ACHN (cell line): ENCODE measurements around the gene CAMTA2.

Experiments
- DNase-seq: peaks from one replicate; pipeline ENCODE4 v3.0.0-alpha.2; 2015
- in situ Hi-C: cut with HindIII; loops from 2 replicates; pipeline ENCODE4 v1.10.0; 2017; ENCODE audit warnings: low sequenced_read_pairs, low pct_ligation_motif_present, low pct_unique_long_range_greater_than_20kb

The CAMTA2 gene

DNA sequence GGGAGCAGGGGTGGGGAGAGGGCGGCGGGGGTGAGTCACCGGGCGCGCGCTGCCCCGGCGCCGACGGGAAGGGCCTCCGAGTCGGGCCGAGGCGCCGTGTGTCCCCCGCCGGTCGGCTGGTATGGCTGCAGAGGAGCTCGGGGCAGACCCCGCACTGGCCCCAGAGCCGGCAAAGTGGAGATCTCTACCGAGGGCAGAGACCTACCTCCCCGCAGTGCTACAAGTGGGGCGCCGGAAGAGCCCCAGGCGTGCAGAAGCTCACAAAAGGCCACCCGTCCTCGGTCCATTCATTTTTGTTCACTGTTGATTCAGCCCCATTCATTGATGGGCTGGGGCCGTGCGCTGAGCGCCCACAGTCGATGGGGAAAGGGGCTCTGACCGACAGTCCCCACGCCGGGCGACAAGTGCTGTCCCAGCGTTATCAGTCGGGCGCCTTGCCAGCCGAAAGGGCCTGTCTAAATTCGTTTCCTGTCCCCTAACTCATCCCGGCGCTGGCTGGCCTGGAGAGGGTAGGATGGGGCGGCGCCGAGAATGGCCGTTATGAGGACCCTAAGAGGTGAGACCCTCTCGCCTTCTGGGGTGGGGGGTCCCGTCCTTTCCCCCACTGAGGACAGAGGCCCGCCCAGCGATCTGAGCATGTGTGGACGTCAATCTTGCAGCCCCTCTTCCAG, 37.3 kb downstream of the CAMTA2 start:
- in situ Hi-C loops = no loop called here
- no peak for DNase-seq

DNA sequence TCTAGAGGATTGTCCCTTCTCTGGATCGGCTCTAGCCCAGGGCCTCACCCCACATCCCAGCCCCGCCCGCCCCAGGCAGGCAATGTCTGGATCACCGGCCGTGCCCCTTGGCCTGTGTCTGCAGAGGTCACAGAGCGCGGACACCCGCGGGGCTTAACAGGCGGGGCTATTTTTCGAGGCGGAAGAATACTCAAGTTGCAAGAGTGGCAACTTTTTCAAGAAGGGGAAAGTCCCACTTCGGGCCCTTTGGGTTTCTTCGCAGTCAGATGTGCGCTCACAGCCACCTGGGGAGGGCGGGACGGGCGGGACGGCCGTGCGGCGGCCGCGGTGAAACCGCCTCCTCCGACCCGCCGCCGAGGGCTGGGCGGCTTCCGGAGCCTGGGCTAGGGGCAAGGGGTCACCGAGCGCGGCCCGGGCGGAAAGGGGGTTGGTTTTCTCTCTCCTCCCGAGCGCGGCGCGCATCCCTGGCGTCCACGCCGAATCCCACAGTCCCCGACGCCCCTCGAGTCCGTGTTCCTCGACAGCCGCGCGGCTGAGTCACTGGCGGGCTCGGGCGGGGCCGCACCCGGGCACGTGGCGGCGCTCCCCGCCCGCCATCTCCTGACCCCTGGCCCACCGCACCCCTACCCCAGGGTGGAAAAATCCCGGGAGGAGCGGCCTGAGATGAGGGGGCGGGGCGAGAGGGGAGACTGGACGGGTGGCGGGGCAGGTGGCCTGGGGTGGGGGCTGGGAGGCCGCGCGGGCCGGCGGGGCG, 38.0 kb downstream of the CAMTA2 start:
- peak; percentile 85 for DNase-seq
- in situ Hi-C loops = no loop called here

DNA sequence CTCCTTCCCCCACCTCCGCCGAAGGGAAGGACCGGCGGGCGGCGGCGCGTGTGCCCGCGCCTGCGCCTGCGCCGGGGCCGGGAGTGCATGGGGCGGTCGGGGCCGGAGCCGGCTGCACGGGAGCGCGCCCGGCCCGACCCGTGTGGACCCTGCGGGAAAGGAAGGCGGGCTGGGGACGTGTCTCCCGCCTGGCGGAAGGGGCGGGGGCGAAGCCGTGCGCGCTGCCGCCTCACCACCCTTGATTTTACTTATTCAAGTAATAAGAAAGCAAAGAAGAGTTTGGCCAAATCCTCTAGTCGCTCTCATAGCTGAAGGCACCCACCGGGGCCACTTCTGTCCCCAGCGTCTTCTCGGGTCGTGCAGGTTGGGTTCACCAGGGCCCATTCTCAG, 38.5 kb downstream of the CAMTA2 start:
- in situ Hi-C loops = no loop called here
- peak; percentile 93 for DNase-seq

GRCh38 chr17:4948166-4948930, 39.1 kb downstream of the CAMTA2 start, which contains the start of gene PFN1:
Gene PFN1, minus strand, starts transcription at chr17:4948530. Its CDS starts 136 bp downstream, at chr17:4948394.
- DNase-seq = peak; percentile 90
- in situ Hi-C loops = no loop called here

GRCh38 chr17:4947411-4948165, 39.9 kb downstream of the CAMTA2 start:
- peak; percentile 61 for DNase-seq
- in situ Hi-C loops = no loop called here

GRCh38 chr17:4947010-4947410, 40.5 kb downstream of the CAMTA2 start:
- DNase-seq = no peak
- in situ Hi-C loops = no loop called here

GRCh38 chr17:4946312-4946976, 41.0 kb downstream of the CAMTA2 start:
- no peak for DNase-seq
- in situ Hi-C loops = no loop called here

- in situ Hi-C loops = no loop called here
- no peak for DNase-seq
These were observed 41.6 kb downstream of the CAMTA2 start for GRCh38 chr17:4945944-4946280.

GRCh38 chr17:4945176-4945943, 42.1 kb downstream of the CAMTA2 start:
- in situ Hi-C loops = no loop called here
- peak; percentile 92 for DNase-seq

DNA sequence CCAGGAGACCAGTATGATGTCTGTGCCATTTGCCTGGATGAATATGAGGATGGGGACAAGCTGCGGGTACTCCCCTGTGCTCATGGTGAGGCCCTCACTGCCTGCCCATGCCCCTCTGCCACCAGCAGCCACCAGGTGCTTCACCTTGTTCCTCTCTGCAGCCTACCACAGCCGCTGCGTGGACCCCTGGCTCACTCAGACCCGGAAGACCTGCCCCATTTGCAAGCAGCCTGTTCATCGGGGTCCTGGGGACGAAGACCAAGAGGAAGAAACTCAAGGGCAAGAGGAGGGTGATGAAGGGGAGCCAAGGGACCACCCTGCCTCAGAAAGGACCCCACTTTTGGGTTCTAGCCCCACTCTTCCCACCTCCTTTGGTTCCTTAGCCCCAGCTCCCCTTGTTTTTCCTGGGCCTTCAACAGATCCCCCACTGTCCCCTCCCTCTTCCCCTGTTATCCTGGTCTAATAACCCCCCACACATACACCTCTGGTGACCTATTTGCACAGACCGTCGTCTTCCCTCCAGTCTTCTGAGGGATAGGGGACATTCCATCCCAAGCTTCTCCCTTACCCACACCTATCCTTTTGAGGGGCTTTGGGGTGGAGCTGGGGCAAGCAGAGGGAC, 42.8 kb downstream of the CAMTA2 start:
- DNase-seq = no peak
- in situ Hi-C loops = no loop called here

GRCh38 chr17:4944163-4944553, 43.3 kb downstream of the CAMTA2 start:
- in situ Hi-C loops = no loop called here

GRCh38 chr17:4942760-4943508, 44.5 kb downstream of the CAMTA2 start:
- in situ Hi-C loops = no loop called here

More at GRCh38 chr17:4944163-4944553, 43.3 kb downstream of the CAMTA2 start:
- no peak for DNase-seq

GRCh38 chr17:4941319-4941610, 46.2 kb downstream of the CAMTA2 start:
- in situ Hi-C loops = no loop called here

More at GRCh38 chr17:4942760-4943508, 44.5 kb downstream of the CAMTA2 start:
- no peak for DNase-seq

GRCh38 chr17:4940555-4941318, 46.7 kb downstream of the CAMTA2 start:
- in situ Hi-C loops = no loop called here
- peak; percentile 32 for DNase-seq

More at GRCh38 chr17:4941319-4941610, 46.2 kb downstream of the CAMTA2 start:
- DNase-seq = no peak

- peak; percentile 100 for DNase-seq
- in situ Hi-C loops = no loop called here
These were observed 47.5 kb downstream of the CAMTA2 start, which contains the start of the genes RNF167 and SLC25A11 for GRCh38 chr17:4939796-4940554. Gene RNF167, plus strand, starts transcription at chr17:4940268. Its CDS starts 642 bp downstream, at chr17:4940910. Gene SLC25A11, minus strand, starts transcription at chr17:4940046. Its CDS starts 136 bp downstream, at chr17:4939910.
